NB4 (cell line): ENCODE results near the gene AOPEP.

Source experiments
- MAX ChIP-seq: IDR thresholded peaks from 2 replicates; pipeline ENCODE4 v1.6.1; 2011; ENCODE audit warnings: low read depth, low read length
- TF ChIP-seq, protein P1 (sequence below): IDR thresholded peaks from one replicate; pipeline ENCODE4 v1.5.1; 2012; ENCODE audit warnings: low read depth, low read length

- TF ChIP-seq, protein P1, sequence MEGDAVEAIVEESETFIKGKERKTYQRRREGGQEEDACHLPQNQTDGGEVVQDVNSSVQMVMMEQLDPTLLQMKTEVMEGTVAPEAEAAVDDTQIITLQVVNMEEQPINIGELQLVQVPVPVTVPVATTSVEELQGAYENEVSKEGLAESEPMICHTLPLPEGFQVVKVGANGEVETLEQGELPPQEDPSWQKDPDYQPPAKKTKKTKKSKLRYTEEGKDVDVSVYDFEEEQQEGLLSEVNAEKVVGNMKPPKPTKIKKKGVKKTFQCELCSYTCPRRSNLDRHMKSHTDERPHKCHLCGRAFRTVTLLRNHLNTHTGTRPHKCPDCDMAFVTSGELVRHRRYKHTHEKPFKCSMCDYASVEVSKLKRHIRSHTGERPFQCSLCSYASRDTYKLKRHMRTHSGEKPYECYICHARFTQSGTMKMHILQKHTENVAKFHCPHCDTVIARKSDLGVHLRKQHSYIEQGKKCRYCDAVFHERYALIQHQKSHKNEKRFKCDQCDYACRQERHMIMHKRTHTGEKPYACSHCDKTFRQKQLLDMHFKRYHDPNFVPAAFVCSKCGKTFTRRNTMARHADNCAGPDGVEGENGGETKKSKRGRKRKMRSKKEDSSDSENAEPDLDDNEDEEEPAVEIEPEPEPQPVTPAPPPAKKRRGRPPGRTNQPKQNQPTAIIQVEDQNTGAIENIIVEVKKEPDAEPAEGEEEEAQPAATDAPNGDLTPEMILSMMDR = no peak
- no peak for TF ChIP-seq MAX
These were observed 199.9 kb downstream of the AOPEP start for GRCh38 chr9:94926431-94926800.
